Activated T-cell treated with anti-CD3 and anti-CD28 coated beads for 1 hour (primary cell): ENCODE measurements around the gene ARID1B.

ENCODE experiments used
- DNase-seq: peaks from one replicate; pipeline ENCODE4 v3.0.0-alpha.2; 2020; ENCODE audit warnings: low read depth

ARID1B gene

GRCh38 chr6:156773935-156774852, 3.0 kb upstream of the ARID1B start:
- no peak for DNase-seq

- DNase-seq, result no peak
Measured at GRCh38 chr6:156774863-156775405, 2.2 kb upstream of the ARID1B start.

GRCh38 chr6:156775717-156776116, 1.5 kb upstream of the ARID1B start:
- DNase-seq, result no peak

- DNase-seq, result no peak
Measured at GRCh38 chr6:156776470-156776839, 723 bp upstream of the ARID1B start.

- DNase-seq, result peak; percentile 45
Measured at GRCh38 chr6:156777577-156778453, 637 bp downstream of the ARID1B start.

GRCh38 chr6:156778454-156779205, 1.5 kb downstream of the ARID1B start:
- peak; percentile 36 for DNase-seq

- DNase-seq, result peak; percentile 35
Measured at GRCh38 chr6:156779206-156780094, 2.3 kb downstream of the ARID1B start.

GRCh38 chr6:156780102-156780641, 3.0 kb downstream of the ARID1B start:
- peak; percentile 26 for DNase-seq

- no peak for DNase-seq
Measured at GRCh38 chr6:156780962-156781853, 4.0 kb downstream of the ARID1B start.

GRCh38 chr6:156781861-156782631, 4.9 kb downstream of the ARID1B start:
- no peak for DNase-seq

GRCh38 chr6:156782691-156783320, 5.6 kb downstream of the ARID1B start:
- no peak for DNase-seq

- DNase-seq, result no peak
Measured at GRCh38 chr6:156783958-156784357, 6.8 kb downstream of the ARID1B start.

- DNase-seq, result no peak
Measured at GRCh38 chr6:156786652-156787051, 9.5 kb downstream of the ARID1B start.

- no peak for DNase-seq
Measured at GRCh38 chr6:156787569-156788492, 10.7 kb downstream of the ARID1B start.

- DNase-seq, result no peak
Measured at GRCh38 chr6:156789081-156789943, 12.1 kb downstream of the ARID1B start.

GRCh38 chr6:156790711-156791319, 13.6 kb downstream of the ARID1B start:
- no peak for DNase-seq
